ENCODE data around the gene CABP7.
"Not testable (repeated sequence)": the region's sequence is repeated elsewhere in the genome, so short reads cannot be mapped to it uniquely, and the experiment has no call there.

The CABP7 gene

GRCh38 chr22:29748248-29748893, 28.6 kb downstream of the CABP7 start:
- no peak for DNase-seq (ENCODE audit: low spot score)

GRCh38 chr22:29750029-29750428, 30.2 kb downstream of the CABP7 start:
- DNase-seq (ENCODE audit: low spot score): no peak

- DNase-seq (ENCODE audit: low spot score): no peak
Measured at GRCh38 chr22:29750559-29751538, 31.0 kb downstream of the CABP7 start.

GRCh38 chr22:29751669-29752068, 31.9 kb downstream of the CABP7 start:
- no peak for DNase-seq (ENCODE audit: low spot score)

GRCh38 chr22:29753808-29754657, 34.2 kb downstream of the CABP7 start:
- no peak for DNase-seq (ENCODE audit: low spot score)

GRCh38 chr22:29754658-29755395, 35.0 kb downstream of the CABP7 start:
- DNase-seq (ENCODE audit: low spot score): not testable (repeated sequence)

GRCh38 chr22:29755889-29756288, 36.1 kb downstream of the CABP7 start:
- DNase-seq (ENCODE audit: low spot score): no peak

- no peak for DNase-seq (ENCODE audit: low spot score)
Measured at GRCh38 chr22:29756341-29756740, 36.5 kb downstream of the CABP7 start.

GRCh38 chr22:29757096-29757495, 37.3 kb downstream of the CABP7 start:
- no peak for DNase-seq (ENCODE audit: low spot score)

- DNase-seq (ENCODE audit: low spot score): no peak
Measured at GRCh38 chr22:29758068-29758622, 38.3 kb downstream of the CABP7 start.

- DNase-seq (ENCODE audit: low spot score): no peak
Measured at GRCh38 chr22:29758959-29759358, 39.2 kb downstream of the CABP7 start.

GRCh38 chr22:29762263-29762662, 42.5 kb downstream of the CABP7 start:
- DNase-seq (ENCODE audit: low spot score): no peak

- no peak for DNase-seq (ENCODE audit: low spot score)
Measured at GRCh38 chr22:29765905-29766631, 46.3 kb downstream of the CABP7 start.

GRCh38 chr22:29766632-29767170, 46.9 kb downstream of the CABP7 start, which contains the start of gene ZMAT5:
Gene ZMAT5, minus strand, starts transcription at chr22:29767007. Its CDS starts 18,463 bp downstream, at chr22:29748544.
- DNase-seq (ENCODE audit: low spot score): peak; percentile 91

- DNase-seq (ENCODE audit: low spot score): peak; percentile 91
Measured at GRCh38 chr22:29767171-29768051, 47.6 kb downstream of the CABP7 start, which contains the start of gene UQCR10. Gene UQCR10, plus strand, starts transcription at chr22:29767369. Its CDS starts 30 bp downstream, at chr22:29767399.

GRCh38 chr22:29768052-29768693, 48.4 kb downstream of the CABP7 start:
- DNase-seq (ENCODE audit: low spot score): no peak

GRCh38 chr22:29769723-29770321, 50.0 kb downstream of the CABP7 start:
- DNase-seq (ENCODE audit: low spot score): no peak

GRCh38 chr22:29772170-29772641, 52.4 kb downstream of the CABP7 start:
- no peak for DNase-seq (ENCODE audit: low spot score)

Measured in left forelimb (tissue), 1 donor.